Lung (tissue), 12 donors: Measurements from ENCODE around the gene USP26. TPM values are rescaled to one million over a fixed set of nuclear protein-coding genes. Genes with fewer than 3 reads are reported as not detected.
"Not testable (repeated sequence)": the region's sequence is repeated elsewhere in the genome, so short reads cannot be mapped to it uniquely, and the experiment has no call there.

Experiments
- ATAC-seq: fragments of 200-7000 bp; cut with Tn5 transposase; one replicate; pipeline ENCODE4 v1.9.1; 2020; ENCODE audit warnings: moderate number of reproducible peaks; ENCODE audit not compliant: insufficient read depth, low FRiP score
- DNase-seq, 3 donors: peaks; one replicate each; pipeline ENCODE4 v3.0.0-alpha.2; 2013 to 2017
- H3K27ac ChIP-seq, 2 donors: one replicate each; pipeline ENCODE4 v1.5.1; 2013; ENCODE audit warnings: mild to moderate bottlenecking in 2 of 2, moderate library complexity in 2 of 2, control low read depth in 1 of 2, inconsistent platforms in 1 of 2, low read depth in 1 of 2, low read length in 1 of 2
- H3K27me3 ChIP-seq, 3 donors: one replicate each; pipeline ENCODE4 v1.5.1; 2013; ENCODE audit warnings: low read length in 2 of 3; ENCODE audit not compliant: control insufficient read depth in 3 of 3, insufficient read depth in 3 of 3
- H3K36me3 ChIP-seq, 4 donors: one replicate each; pipeline ENCODE4 v1.5.1; 2013; ENCODE audit warnings: low read length in 4 of 4, mild to moderate bottlenecking in 1 of 4, moderate library complexity in 1 of 4; ENCODE audit not compliant: control insufficient read depth in 4 of 4, insufficient read depth in 4 of 4
- H3K4me1 ChIP-seq, 5 donors: one replicate each; pipeline ENCODE4 v1.5.1; 2013; ENCODE audit warnings: low read length in 5 of 5, mild to moderate bottlenecking in 2 of 5, moderate library complexity in 1 of 5; ENCODE audit not compliant: control insufficient read depth in 5 of 5, insufficient read depth in 5 of 5
- H3K4me3 ChIP-seq: one replicate; pipeline ENCODE4 v1.5.1; 2013; ENCODE audit warnings: mild to moderate bottlenecking, control low read depth, moderate library complexity
- H3K9ac ChIP-seq, 2 donors: one replicate each; pipeline ENCODE4 v1.5.1; 2013; ENCODE audit warnings: low read length in 2 of 2, control low read depth in 1 of 2; ENCODE audit not compliant: insufficient read depth in 1 of 2
- H3K9me3 ChIP-seq, 4 donors: one replicate each; pipeline ENCODE4 v1.5.1; 2013; ENCODE audit warnings: low read length in 3 of 4, mild to moderate bottlenecking in 1 of 4, moderate library complexity in 1 of 4; ENCODE audit not compliant: control insufficient read depth in 4 of 4, insufficient read depth in 3 of 4
- WGBS, 2 donors: extraction: QIAGEN DNeasy Blood & Tissue Kit; methylation state at CpG; one replicate each; pipeline ENCODE4 v1.1.7; 2013; 5-methylcytosine and 5-hydroxymethylcytosine counted together
- polyA plus RNA-seq, 2 donors: library from polyadenylated mRNA; stranded (reverse); fragments of 200-250 nt; gene quantifications; one replicate each; pipeline ENCODE4 v1.2.1, GENCODE V29; 2013
- total RNA-seq, 2 donors: library from RNA; depleted of rRNA in 1 of 2; stranded (reverse); fragments of >200 nt in 1 of 2; gene quantifications; one replicate each; pipeline ENCODE4 v1.2.1, GENCODE V29; 2014 to 2021
- TF ChIP-seq, protein P1 (sequence below): IDR thresholded peaks from 2 replicates; pipeline ENCODE4 v1.5.1; 2012; ENCODE audit warnings: mild to moderate bottlenecking; ENCODE audit errors: control extremely low read depth, extremely low read depth
- donor health status: control.
- donor health status: control.
- donor health status: Bipolar disorder and iron deficiency.
- donor health status: healthy.
- donor health status: DM: yes; HTN: yes; CAD: no.

The USP26 gene
- total and polyA plus RNA-seq, 4 donors = not detected

DNA sequence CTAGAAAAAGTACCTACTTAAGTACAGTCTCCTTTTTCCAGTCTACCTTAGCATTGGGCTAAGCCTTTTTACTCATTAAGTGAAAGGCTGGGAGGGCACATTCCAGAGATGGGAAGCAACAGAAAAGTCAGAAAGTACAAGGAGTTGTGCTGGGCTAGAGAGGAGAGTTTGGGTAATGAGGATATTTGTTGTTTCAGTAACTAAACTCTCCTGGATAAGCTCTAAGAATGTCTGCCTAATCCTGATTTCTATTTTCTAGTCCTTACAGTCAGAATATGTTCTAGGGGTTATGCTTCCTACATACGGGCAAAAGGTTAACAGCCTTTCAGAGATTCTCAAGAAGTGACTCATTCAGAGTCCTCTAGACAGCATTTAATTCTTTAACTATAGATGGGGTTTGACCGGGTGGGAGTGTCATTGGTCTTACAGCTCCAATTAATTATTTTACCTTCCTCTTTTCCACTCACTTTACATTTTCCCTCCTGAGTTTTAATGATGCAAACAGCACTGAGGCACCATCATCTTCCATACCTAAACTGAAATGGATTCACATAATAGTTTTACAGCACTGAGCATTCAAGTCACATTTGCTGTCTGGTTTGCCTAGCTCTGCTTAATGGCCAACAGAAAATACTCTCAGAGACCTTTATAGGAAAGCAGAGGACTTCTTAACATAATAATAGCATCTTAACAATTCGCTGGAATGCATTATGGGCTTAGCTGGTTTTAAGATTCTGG is 42.9 kb downstream of the USP26 start:
- Histone ChIP-seq H3K4me3 (no peak overlapping the region), H3K36me3 (no peaks in the 10 kb centered on the region), H3K27ac (no peak overlapping the region), H3K9ac (no peak overlapping the region), H3K27me3 (peaks cover 0 to 16% (median 5%) of the 10 kb centered on the region in 3 donors), H3K4me1 (no peaks in the 10 kb centered on the region), H3K9me3 (no peaks in the 10 kb centered on the region)
- no peak for DNase-seq
- WGBS, 2 donors = 49 to 72% methylated on average over 3 of the region's 3 CpGs
- ATAC-seq = peak; percentile 63
- TF ChIP-seq, protein P1, sequence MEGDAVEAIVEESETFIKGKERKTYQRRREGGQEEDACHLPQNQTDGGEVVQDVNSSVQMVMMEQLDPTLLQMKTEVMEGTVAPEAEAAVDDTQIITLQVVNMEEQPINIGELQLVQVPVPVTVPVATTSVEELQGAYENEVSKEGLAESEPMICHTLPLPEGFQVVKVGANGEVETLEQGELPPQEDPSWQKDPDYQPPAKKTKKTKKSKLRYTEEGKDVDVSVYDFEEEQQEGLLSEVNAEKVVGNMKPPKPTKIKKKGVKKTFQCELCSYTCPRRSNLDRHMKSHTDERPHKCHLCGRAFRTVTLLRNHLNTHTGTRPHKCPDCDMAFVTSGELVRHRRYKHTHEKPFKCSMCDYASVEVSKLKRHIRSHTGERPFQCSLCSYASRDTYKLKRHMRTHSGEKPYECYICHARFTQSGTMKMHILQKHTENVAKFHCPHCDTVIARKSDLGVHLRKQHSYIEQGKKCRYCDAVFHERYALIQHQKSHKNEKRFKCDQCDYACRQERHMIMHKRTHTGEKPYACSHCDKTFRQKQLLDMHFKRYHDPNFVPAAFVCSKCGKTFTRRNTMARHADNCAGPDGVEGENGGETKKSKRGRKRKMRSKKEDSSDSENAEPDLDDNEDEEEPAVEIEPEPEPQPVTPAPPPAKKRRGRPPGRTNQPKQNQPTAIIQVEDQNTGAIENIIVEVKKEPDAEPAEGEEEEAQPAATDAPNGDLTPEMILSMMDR = no peak

DNA sequence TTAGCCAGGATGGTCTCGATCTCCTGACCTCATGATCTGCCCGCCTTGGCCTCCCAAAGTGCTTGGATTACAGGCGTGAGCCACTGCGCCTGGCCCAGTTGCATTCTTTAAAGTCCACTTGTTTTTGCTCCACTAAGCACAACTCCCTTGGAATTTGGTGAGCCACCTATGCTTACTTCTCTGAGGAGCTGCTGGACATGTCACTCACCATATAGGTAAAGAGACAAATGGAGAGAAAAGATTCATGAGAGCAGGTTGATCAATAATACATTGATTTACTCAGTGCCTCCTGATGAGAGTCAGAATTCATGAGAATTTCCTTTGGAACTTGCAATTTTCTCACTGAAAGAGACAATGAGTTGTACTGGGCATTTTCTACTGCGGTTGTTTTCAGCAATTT is 48.2 kb downstream of the USP26 start:
- Histone ChIP-seq H3K4me1 (no peaks in the 10 kb centered on the region), H3K9ac (no peak overlapping the region), H3K4me3 (no peak overlapping the region), H3K27me3 (peaks cover 0 to 19% (median 8%) of the 10 kb centered on the region in 3 donors), H3K36me3 (no peaks in the 10 kb centered on the region), H3K9me3 (no peaks in the 10 kb centered on the region), H3K27ac (no peak overlapping the region)
- DNase-seq (no peak), ATAC-seq (no peak)
- WGBS, 2 donors = 77 to 93% methylated on average over 4 to 5 of the region's 5 CpGs
- TF ChIP-seq, protein P1 = no peak

DNA sequence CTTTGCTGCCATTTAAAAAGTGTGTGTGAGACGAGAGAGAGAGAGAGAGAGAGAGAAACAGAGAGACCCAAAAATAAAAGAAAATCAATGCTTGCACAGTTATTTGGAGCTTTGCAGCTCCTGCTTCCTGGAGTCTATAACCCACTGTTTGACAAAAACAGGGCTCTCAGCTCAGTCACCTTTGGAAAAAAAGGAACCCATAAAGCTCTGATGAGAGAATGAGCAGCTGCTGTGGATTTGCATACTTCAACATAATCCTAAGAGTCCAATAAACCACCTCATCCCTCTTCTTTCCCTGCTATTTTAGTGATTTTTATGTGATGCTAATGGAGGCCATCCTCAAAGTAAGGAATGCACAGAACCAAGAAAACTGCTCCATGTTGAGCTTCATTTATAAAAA is 50.3 kb downstream of the USP26 start:
- TF ChIP-seq, protein P1 = no peak
- no peaks in the 10 kb centered on the region for H3K9me3 ChIP-seq
- no peak overlapping the region for H3K9ac ChIP-seq
- 70 to 100% methylated on average over 1 of the region's 1 CpG for WGBS, 2 donors
- H3K4me3 ChIP-seq = no peak overlapping the region
- H3K36me3 ChIP-seq = no peaks in the 10 kb centered on the region
- no peak overlapping the region for H3K27ac ChIP-seq
- ATAC-seq (no peak), DNase-seq (no peak)
- no peaks in the 10 kb centered on the region for H3K4me1 ChIP-seq
- peaks cover 0 to 16% (median 3%) of the 10 kb centered on the region in 3 donors for H3K27me3 ChIP-seq

DNA sequence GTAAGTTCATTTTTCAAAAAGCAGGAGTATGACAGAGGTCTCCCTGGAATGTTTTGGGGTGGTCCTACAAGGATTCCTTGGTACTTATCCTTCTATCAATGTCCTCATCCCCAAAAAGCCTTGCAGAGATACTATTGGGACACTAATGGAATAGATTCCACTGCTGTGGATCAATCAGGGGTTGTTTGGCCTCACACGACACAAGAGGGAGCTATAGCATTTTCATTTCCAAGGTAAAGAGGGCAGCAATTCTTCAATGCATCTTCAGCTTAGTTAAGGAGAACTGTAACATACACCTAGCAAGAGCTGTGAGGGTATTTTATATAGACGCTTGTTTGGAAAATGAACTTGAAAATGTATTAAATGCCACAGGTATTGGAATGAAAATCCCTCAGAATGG is 50.9 kb downstream of the USP26 start:
- H3K27me3 ChIP-seq = peaks cover 0 to 9% (median 3%) of the 10 kb centered on the region in 3 donors
- TF ChIP-seq, protein P1 = no peak
- no peak overlapping the region for H3K4me3 ChIP-seq
- no peaks in the 10 kb centered on the region for H3K4me1 ChIP-seq
- WGBS, 2 donors = 43 to 66% methylated on average over 2 of the region's 2 CpGs
- DNase-seq (peak in 2 of 3 donors; percentile 33 to 34), ATAC-seq (no peak)
- H3K36me3 ChIP-seq = no peaks in the 10 kb centered on the region
- H3K9ac ChIP-seq = no peak overlapping the region
- H3K27ac ChIP-seq = no peak overlapping the region
- H3K9me3 ChIP-seq = no peaks in the 10 kb centered on the region

- DNase-seq = not testable (repeated sequence)
- WGBS, 2 donors = 88 to 95% methylated on average over 16 to 28 of the region's 28 CpGs
Measured at GRCh38 chrX:133044145-133044786, 52.6 kb downstream of the USP26 start.

More at GRCh38 chrX:133044145-133044786, 52.6 kb downstream of the USP26 start:
- not testable (repeated sequence) for H3K4me3 ChIP-seq, H3K4me1 ChIP-seq, H3K9me3 ChIP-seq, H3K36me3 ChIP-seq, H3K27me3 ChIP-seq, H3K9ac ChIP-seq, ATAC-seq, H3K27ac ChIP-seq
